H1 (cell line): Measurements from ENCODE around the gene NOL9. TPM values are rescaled to one million over a fixed set of nuclear protein-coding genes. Genes with fewer than 3 reads are reported as not detected.

ENCODE experiments used
- BRCA1 ChIP-seq: IDR thresholded peaks from 2 replicates; pipeline ENCODE4 v1.6.1; 2012; ENCODE audit warnings: low read depth, low read length, improper control_type of control experiment
- CHD7 ChIP-seq: fragments of 300-600 bp; sonication (generic); IDR thresholded peaks from 2 replicates; pipeline ENCODE4 v1.7.1; 2012; ENCODE audit warnings: low read length, moderate library complexity, mild to moderate bottlenecking, inconsistent platforms; ENCODE audit not compliant: insufficient replicate concordance
- EGR1 ChIP-seq: IDR thresholded peaks from 2 replicates; pipeline ENCODE4 v1.6.1; 2011; ENCODE audit warnings: low read depth, low read length, borderline replicate concordance
- EP300 ChIP-seq, 2 experiments: IDR thresholded peaks; 1 replicate in 1 of 2; 2 replicates in 1 of 2; pipeline ENCODE4 v1.6.1; 2011 to 2012; ENCODE audit warnings: low read depth in 2 of 2, low read length in 2 of 2, mild to moderate bottlenecking in 2 of 2, borderline replicate concordance in 1 of 2, inconsistent platforms in 1 of 2, moderate library complexity in 1 of 2
- KDM1A ChIP-seq: fragments of 200-600, 300-600 bp; sonication (generic); IDR thresholded peaks from 2 replicates; pipeline ENCODE4 v1.7.1; 2016; ENCODE audit warnings: mild to moderate bottlenecking, low read length, borderline replicate concordance
- POLR2A ChIP-seq, 2 experiments: IDR thresholded peaks; 1 replicate in 1 of 2; 2 replicates in 1 of 2; pipeline ENCODE4 v1.6.1; 2011; ENCODE audit warnings: low read depth in 2 of 2, low read length in 2 of 2, mild to moderate bottlenecking in 2 of 2; ENCODE audit errors: control extremely low read depth in 1 of 2
- SP4 ChIP-seq: IDR thresholded peaks from 2 replicates; pipeline ENCODE4 v1.6.1; 2012; ENCODE audit warnings: low read length, inconsistent platforms
- polyA plus RNA-seq, 7 experiments: library from polyadenylated mRNA; depleted of rRNA in 3 of 7; stranded (reverse) in 5 of 7; unstranded in 2 of 7; fragments of >200 nt in 5 of 7; fragments of 200-250 nt in 2 of 7; gene quantifications; 1 replicate in 5 of 7; 2 replicates in 1 of 7; 4 replicates in 1 of 7; pipeline versions ENCODE4 v1.2.1 to v1.2.3, GENCODE V29; 2011 to 2013; ENCODE audit warnings: missing spikeins in 2 of 7, mixed read lengths in 2 of 7
- total RNA-seq: library from RNA; stranded (reverse); fragmentation: NEBNext Ultra II Directional; extraction: Animal tissue kit (Norgen Biotek cat#: 25700); gene quantifications from 2 replicates; pipeline ENCODE4 v1.2.1, GENCODE V29; 2021

The NOL9 gene
- total and polyA plus RNA-seq, 2 of the 8 experiments (the other 6 are each of a cell fraction or from before 2014, with no cell fraction given): 17.1 to 38.1 TPM

GRCh38 chr1:6474815-6475282 is 79.5 kb downstream of the NOL9 start (continued):
- TF ChIP-seq CHD7: no peak
- no peak for TF ChIP-seq KDM1A
- TF ChIP-seq BRCA1: no peak
- no peak for TF ChIP-seq SP4
- no peak for TF ChIP-seq EP300 (IDR thresholded peaks at IDR 0.05; ENCODE audit: borderline replicate concordance in 1 of 2, low read depth in 2 of 2, low read length in 2 of 2)
- TF ChIP-seq EGR1: no peak
- TF ChIP-seq POLR2A (IDR thresholded peaks at IDR 0.05; ENCODE audit: control extremely low read depth in 1 of 2, low read depth in 2 of 2, low read length in 2 of 2): no peak
- TF ChIP-seq, all 59 proteins: peak for 0
